Stimulated activated CD8-positive, alpha-beta memory T cell treated with anti-CD3 and anti-CD28 coated beads, Interleukin-12 subunit alpha, Interleukin-12 subunit beta, amount 100 ng/mL, for 24 hours (primary cell): ENCODE data around the gene PARM1.

Source experiments
- DNase-seq: peaks from one replicate; pipeline ENCODE4 v3.0.0-alpha.2; 2020; ENCODE audit errors: extremely low read depth

Gene PARM1

DNA sequence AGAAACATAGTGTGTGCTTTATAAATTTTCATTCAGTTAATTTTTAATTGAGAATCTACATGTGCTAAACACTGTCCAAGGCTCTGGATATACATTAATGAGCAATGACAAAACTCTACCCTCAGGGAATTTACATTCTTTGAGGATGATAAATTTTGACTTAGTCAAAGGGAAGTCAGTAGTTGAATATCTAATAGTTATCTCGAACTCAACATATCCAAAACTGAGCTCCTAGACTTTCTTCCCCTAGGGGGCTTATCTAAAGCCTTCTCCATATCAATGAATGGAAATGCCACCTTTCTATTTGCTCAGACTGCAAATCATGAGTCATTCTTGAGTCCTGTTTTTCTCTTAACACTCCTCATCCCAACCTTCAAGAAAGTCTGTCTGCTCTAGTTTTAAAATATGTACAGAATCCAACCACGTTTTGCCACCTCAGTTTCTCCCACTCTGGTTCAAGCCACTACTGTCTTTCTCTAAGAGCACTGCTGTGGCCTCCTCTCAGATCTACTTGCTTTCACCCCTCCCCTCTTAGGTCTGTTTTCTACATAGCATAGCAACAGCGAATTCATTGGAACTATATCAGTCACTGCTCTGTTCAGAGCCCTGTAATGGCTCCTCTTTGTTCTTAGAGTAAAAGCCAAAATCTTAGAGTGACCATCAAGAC is 9.5 kb downstream of the PARM1 start:
- DNase-seq, result no peak

- DNase-seq, result no peak
These were observed 10.0 kb downstream of the PARM1 start for GRCh38 chr4:74942918-74943253.

GRCh38 chr4:74944354-74944793 is 11.5 kb downstream of the PARM1 start:
- DNase-seq, result no peak

DNA sequence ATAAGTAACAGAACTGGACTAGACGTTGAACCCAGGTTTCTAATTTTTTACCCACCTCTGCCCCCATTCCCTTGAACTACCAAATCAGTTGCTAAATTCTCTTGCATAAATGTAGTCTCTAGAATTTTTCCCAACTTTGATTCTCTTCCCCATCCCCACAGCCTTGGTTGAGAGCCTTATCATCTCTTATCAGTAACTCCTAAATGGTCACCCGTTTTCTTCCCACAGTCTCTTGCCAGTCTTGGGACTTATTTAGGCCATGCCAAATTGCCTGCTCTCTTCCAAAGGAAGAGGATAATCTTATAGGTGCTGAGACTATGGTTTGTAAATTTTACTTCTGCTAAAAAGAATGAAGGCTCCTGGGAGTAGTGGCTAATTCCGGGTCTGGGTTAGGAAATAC is 13.3 kb downstream of the PARM1 start:
- DNase-seq, result no peak

DNA sequence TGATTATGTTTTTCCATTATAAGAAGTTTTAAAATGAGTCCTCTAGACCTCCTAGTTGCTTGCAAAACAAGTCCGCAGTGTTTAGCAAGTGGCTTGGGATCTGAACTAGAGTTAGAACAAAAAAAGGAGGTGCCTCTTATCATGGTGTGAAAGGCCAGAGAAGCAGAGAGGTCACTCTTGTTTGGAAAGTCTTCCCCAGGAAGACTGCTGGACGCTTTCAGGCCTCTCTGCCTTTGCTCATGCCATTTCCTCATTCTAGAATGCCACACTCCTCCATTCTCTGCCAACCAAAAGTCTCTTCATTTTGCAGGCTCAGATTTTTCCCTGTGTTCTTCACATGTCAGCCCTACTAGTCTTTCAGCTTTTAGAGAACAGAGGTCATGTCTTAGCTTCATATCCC is 14.9 kb downstream of the PARM1 start:
- no peak for DNase-seq

DNA sequence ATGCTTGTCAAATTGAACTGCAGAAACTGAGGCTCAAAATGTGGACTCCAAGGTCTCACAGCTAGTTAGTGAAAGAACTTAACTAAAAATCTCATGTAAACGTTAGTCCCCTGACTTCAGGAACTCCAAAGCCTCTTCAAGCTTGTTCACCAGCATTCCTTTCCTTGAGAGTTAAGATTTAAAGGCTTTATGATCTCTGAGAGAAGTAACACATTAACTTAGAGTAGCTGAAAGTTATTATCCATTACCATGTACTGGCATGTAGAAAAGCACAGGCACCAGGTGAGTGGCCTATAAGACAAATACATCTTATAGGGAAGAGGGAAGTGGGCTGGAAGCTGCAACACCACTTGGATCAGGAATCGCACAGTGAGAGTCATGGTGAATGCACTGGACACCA is 15.3 kb downstream of the PARM1 start:
- DNase-seq, result no peak

- no peak for DNase-seq
These were observed 17.3 kb downstream of the PARM1 start for GRCh38 chr4:74950200-74950599.

DNA sequence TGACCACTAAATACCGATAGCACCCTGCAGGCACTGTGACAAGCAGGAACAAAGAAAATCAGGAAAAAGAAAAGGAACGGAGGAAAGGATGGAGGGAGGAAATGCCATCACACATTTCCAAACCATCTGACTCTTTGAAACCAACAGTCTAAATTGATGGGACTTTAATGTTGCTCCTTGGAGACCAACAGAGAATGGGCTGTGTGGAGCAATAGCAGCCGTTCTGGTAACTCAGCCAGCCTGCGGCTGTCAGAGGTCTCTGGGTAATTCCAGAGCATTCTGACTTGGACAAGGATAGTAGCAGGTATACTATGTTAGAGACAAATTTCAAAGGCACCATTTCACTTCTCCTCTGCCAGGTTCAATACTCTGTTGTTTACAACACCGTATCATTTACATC is 18.0 kb downstream of the PARM1 start:
- no peak for DNase-seq

DNA sequence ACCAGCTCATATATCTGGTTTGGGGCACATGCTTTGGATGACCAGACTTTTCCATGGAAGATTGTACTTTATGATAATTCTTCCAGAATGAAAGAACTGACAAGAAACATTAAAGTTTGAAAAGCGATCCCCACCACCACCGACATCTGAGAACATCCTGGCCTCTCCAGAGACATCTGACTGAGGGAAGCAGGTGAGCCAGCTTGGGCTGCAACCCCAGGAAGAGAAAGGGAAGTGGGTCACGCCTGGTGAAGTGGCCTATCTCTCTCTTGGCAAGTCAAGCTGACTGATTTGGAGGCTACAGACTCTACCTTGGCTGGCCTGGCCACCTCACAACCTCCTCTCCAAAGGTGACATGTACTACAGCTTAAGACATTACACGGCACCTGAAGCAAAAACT is 20.7 kb downstream of the PARM1 start:
- no peak for DNase-seq

GRCh38 chr4:74958881-74959280 is 26.0 kb downstream of the PARM1 start:
- no peak for DNase-seq

DNA sequence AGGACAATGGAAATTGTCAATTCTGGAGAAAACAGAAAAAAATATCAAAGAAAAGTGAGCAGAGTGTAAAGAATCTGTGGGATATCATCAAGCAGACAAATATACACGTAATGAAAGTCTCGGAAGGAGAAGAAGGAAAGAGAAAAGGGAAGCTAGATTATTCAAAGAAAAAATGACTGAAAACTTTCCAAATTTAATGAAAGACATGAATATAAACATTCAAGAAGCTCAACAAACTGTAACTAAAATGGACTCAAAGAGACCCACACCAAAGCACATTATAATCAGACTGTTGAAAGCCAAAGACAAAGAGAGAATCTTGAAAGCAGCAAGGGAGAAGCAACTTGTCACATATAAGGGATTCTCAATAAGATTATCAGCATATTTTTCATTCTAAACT is 28.3 kb downstream of the PARM1 start:
- no peak for DNase-seq

- DNase-seq, result no peak
These were observed 29.7 kb downstream of the PARM1 start for GRCh38 chr4:74962584-74962983.

DNA sequence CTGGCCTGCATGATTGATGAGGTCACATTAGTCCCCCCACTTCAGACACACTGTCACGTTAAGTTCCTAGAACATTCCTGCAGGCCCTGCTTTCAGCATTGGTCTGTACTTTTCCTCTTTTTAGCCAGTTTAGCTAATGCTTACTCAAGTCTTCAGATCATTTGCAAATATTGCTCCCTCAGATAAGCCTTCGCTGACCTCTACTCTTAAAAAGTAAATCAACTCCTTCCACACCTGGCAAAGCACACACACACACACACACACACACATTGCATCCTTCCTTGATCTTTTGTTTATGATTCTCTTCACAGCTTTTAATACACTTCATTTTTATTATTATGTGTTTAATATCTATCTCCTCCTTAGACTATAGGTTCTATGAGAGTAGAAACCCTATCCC is 31.4 kb downstream of the PARM1 start:
- no peak for DNase-seq

GRCh38 chr4:74967324-74967723 is 34.4 kb downstream of the PARM1 start:
- no peak for DNase-seq

- no peak for DNase-seq
These were observed 35.7 kb downstream of the PARM1 start for GRCh38 chr4:74968456-74969164.

DNA sequence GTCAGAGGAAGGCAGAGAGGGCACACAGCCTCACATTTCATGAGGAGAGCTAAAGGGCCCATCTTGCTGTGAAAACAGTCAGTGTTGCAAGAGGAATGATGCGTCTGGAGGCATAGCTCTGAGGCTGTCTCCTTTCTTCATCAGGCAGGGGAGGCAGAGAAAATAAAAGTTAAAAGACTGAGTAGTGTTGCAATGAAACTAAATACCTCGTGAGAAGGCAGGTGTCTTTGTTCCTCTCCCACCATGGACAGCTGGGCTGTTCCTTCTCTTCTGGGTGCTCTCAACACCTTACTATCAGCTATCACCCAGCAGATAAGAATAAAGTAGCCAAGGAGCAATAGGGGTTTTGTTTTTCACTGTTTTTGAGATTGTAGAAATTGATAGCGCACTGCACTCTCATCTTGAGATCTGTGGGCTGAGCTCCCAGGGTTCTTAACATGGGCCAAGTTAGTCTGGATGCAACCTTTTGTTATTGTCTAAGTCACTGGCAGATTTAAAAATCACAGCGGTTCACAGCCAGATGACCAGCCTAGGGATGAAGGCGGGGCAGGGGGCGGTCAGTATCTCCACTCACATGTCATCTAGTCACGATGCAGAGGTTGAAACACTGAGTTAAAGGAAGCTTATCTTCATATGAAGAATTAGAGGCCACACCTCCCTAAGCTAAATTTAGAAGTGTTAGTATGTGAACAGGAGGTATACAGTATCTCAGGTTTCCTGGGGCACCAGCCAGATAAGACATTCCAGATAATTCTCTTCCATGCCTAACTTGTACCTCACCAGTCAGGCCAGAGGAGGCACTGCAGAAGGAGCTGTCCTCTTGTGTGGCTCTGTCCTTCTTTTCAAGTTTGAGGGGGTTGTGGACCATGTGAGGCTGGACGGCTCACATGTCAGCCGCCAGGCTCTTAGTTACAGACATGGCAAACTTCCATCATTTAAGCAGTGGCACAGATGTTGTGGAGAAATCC is 36.9 kb downstream of the PARM1 start:
- DNase-seq, result no peak

DNA sequence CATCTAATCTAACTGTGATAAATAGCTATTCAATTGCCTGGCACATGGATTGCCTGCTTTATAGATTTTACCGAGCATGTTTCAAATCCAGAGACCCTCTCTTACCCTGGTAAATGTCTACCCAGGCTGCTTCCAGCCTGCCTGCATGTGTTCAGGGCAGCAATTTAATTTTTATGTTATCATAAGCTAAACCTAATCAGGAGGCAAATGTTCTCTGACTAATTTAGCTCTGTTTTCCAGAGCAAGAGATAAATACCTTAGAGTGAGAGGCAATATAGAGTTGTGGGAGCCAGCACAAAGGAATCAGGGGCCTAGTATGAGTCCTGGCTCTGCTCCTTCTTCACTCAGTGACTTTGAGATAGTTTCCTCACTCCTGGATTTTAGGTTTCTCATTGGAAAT is 37.7 kb downstream of the PARM1 start:
- DNase-seq, result no peak

- no peak for DNase-seq
These were observed 38.9 kb downstream of the PARM1 start for GRCh38 chr4:74971862-74972261.

- no peak for DNase-seq
These were observed 42.2 kb downstream of the PARM1 start for GRCh38 chr4:74975082-74975481.

GRCh38 chr4:74975848-74976824 is 43.2 kb downstream of the PARM1 start:
- no peak for DNase-seq

DNA sequence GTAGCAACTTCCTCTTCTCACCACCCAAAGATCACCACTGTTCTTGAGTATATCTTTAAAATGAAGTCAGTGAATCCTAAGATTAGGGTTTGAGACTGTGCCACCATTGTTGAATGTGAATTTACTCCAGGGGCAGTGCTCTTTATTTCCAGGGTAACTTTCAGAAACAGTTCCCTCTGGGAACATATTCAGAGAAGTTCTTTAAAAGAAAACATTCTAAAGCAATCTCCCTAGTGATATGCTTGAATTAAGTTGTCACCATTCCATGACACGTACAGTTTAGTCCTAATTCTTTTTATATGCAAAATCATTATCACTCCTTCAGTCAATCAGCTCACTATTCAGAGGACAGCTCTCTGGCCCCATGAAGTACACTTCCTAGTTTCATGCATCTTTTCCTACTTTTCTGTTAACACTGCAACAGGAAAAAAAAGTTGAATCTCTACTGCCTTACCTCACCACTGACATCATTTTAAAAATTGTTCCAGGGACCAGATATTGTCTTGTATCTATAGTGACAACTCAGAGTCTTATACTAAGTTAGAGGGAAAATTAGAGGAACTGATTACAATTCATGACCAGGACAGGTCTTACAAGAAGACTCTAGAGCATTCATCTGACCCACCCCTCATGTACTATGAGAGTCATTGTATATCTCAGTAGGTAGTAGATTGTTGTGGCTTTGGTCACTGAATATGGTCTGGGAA is 49.8 kb downstream of the PARM1 start:
- DNase-seq, result no peak
